ENCODE measurements around the gene MRPL49. TPM values are rescaled to one million over a fixed set of nuclear protein-coding genes. Genes with fewer than 3 reads are reported as not detected.
"Not testable (repeated sequence)": the region's sequence is repeated elsewhere in the genome, so short reads cannot be mapped to it uniquely, and the experiment has no call there.

The MRPL49 gene
- total RNA-seq, 2 donors from 2014 or later = 60.7 to 72.3 TPM

DNA sequence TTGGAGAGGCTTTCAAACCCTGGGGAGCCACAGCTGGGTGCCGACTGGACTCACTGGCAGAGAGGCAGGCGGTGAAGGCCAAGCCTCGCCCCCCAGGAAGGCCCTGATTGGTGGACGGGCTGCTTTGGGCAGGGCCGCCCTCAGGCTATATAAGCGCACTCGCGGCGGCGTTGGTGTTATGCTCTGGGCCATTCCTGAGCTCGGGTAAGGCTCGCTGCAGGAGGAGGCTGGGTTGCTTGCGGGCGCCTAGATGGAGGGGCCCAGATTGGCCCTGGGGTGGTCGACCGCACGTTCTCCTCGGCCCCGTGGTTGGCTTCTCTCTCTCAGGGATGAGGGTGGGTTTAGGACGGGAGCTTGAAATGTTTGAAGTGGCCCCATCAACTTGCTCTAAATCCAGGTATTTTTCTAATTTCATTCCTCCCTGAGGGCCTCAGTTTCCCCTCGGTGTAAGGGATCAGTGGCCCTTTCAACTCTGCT lies 48.0 kb downstream of the MRPL49 start, which contains the start of gene SPDYC:
TSS of gene SPDYC (plus strand) at position 176 of the 477 bp plus-strand sequence. CDS start 1,125 bp downstream, outside the sequence.
- Histone ChIP-seq H3K27me3 (no peaks in the 10 kb centered on the region), H3K9me3 (no peaks in the 10 kb centered on the region), H3K27ac (no peak within 1 kb of the TSS), H3K36me3 (no peaks in the 10 kb centered on the region), H3K4me3 (no peak within 1 kb of the TSS), H3K9ac (ENCODE audit: low read depth in 2 of 2, low read length in 2 of 2) (no peak within 1 kb of the TSS), H3K4me1 (no peaks in the 10 kb centered on the region)
- TF ChIP-seq, protein P1, sequence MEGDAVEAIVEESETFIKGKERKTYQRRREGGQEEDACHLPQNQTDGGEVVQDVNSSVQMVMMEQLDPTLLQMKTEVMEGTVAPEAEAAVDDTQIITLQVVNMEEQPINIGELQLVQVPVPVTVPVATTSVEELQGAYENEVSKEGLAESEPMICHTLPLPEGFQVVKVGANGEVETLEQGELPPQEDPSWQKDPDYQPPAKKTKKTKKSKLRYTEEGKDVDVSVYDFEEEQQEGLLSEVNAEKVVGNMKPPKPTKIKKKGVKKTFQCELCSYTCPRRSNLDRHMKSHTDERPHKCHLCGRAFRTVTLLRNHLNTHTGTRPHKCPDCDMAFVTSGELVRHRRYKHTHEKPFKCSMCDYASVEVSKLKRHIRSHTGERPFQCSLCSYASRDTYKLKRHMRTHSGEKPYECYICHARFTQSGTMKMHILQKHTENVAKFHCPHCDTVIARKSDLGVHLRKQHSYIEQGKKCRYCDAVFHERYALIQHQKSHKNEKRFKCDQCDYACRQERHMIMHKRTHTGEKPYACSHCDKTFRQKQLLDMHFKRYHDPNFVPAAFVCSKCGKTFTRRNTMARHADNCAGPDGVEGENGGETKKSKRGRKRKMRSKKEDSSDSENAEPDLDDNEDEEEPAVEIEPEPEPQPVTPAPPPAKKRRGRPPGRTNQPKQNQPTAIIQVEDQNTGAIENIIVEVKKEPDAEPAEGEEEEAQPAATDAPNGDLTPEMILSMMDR (IDR thresholded peaks at IDR 0.05) = no peak
- no peak for DNase-seq
- intact Hi-C loops (cut with DNase I) = no loop called here

DNA sequence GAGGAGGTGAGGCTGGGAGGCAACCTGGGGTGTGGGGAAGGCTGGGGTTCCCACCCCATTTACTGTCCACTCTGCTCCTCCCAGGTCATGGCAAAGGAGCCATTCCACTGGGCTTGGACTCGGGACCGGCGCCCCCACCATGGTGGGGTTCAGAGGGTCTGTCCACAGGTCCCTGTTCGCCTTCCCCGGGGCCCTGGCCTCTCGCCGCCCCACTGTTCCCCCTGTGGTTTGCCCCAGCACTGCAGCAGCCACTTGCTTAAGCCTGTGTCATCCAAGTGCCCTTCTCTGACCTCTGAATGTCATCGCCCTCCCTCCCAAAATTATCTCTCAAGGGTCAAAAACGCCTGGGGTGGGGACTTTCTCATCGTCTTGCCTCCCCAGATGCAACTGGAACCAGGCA lies 50.5 kb downstream of the MRPL49 start:
- Histone ChIP-seq H3K4me3 (no peak overlapping the region), H3K9me3 (no peaks in the 10 kb centered on the region), H3K27me3 (no peaks in the 10 kb centered on the region), H3K27ac (no peak overlapping the region), H3K9ac (ENCODE audit: low read depth in 2 of 2, low read length in 2 of 2) (no peak overlapping the region), H3K36me3 (no peaks in the 10 kb centered on the region), H3K4me1 (no peaks in the 10 kb centered on the region)
- intact Hi-C loops (cut with DNase I) = no loop called here
- TF ChIP-seq, protein P1 (IDR thresholded peaks at IDR 0.05) = no peak
- no peak for DNase-seq

DNA sequence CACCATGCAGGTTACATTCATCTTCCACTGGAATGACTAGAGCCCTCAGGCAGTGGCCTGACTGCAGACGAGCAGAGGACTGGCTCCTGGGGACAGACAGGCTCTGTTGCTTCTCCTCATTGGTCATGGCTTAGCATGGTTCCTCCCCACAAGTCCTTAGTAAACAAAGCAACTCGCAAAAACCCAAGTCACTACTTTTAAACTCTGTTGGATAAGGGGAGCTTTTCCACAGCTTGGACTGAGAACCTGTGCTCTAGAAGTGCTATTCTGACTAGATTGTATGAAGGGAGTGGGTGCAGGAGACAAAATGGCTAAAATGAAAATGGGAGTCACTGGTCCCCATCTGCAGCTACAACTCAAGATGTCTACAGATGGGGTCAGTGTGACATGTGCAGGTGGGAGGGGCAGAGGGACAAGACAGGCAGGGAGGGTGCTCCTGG lies 52.5 kb downstream of the MRPL49 start:
- H3K9me3 ChIP-seq; H3K36me3 ChIP-seq; DNase-seq; H3K4me1 ChIP-seq; H3K27me3 ChIP-seq; H3K4me3 ChIP-seq; H3K27ac ChIP-seq; intact Hi-C loops (cut with DNase I); H3K9ac ChIP-seq (ENCODE audit: low read depth in 2 of 2, low read length in 2 of 2): not testable (repeated sequence)

Small RNA genes within 50 kb of the gene (microRNA-seq; reads per million reads assigned to microRNA genes)
- gene MIR6751 = not detected

Other genes with a start within 250 kb of the MRPL49 start
- 10 to 100 TPM; 66.5 to 72.3 TPM for gene EHD1, start 243.7 kb upstream of the MRPL49 start, total RNA-seq
- gene ATG2A, start 205.1 kb upstream of the MRPL49 start, total RNA-seq = 10 to 100 TPM; 30.6 to 32.8 TPM
- gene PPP2R5B, start 197.6 kb upstream of the MRPL49 start, total RNA-seq = 10 to 100 TPM; 18.6 to 36.1 TPM
- not detected for gene GPHA2, start 186.4 kb upstream of the MRPL49 start, total RNA-seq
- gene MAJIN, start 150.2 kb upstream of the MRPL49 start, total RNA-seq = not detected
- 10 to 100 TPM; 14.1 to 20.7 TPM for gene BATF2, start 125.3 kb upstream of the MRPL49 start, total RNA-seq
- gene ARL2, start 108.2 kb upstream of the MRPL49 start, total RNA-seq = 100 to 1,000 TPM in 1 of 2 donors, 10 to 100 TPM in 1; 81.9 to 102 TPM
- gene SNX15, start 94.9 kb upstream of the MRPL49 start, total RNA-seq = 10 to 100 TPM; 37.7 to 53.8 TPM
- 10 to 100 TPM; 12.9 to 26.7 TPM for gene SAC3D1, start 81.1 kb upstream of the MRPL49 start, total RNA-seq
- gene NAALADL1, start 63.8 kb upstream of the MRPL49 start, total RNA-seq = 10 to 100 TPM; 10.5 to 30.8 TPM
- gene CDCA5, start 38.3 kb upstream of the MRPL49 start, total RNA-seq = 10 to 100 TPM in 1 of 2 donors, 1 to 10 TPM in 1; 9.7 to 51.7 TPM
- 10 to 100 TPM; 43.2 to 54.3 TPM for gene ZFPL1, start 38.1 kb upstream of the MRPL49 start, total RNA-seq
- gene VPS51, start 26.1 kb upstream of the MRPL49 start, total RNA-seq = 100 to 1,000 TPM; 147 to 159 TPM
- gene TM7SF2, start 10.4 kb upstream of the MRPL49 start, total RNA-seq = 10 to 100 TPM; 26.6 to 40.0 TPM
- 10 to 100 TPM in 1 of 2 donors, 1 to 10 TPM in 1; 8.1 to 17.3 TPM for gene ZNHIT2, start 4.6 kb upstream of the MRPL49 start, total RNA-seq
- 100 to 1,000 TPM; 752 to 950 TPM for gene FAU, start 187 bp upstream of the MRPL49 start, total RNA-seq
- 10 to 100 TPM; 64.3 to 66.0 TPM for gene SYVN1, start 12.2 kb downstream of the MRPL49 start, total RNA-seq
- not detected for gene SPDYC, start 47.9 kb downstream of the MRPL49 start, total RNA-seq
- 100 to 1,000 TPM; 325 to 416 TPM for gene CAPN1, start 59.6 kb downstream of the MRPL49 start, total RNA-seq
- gene POLA2, start 139.6 kb downstream of the MRPL49 start, total RNA-seq = 10 to 100 TPM in 1 of 2 donors, 1 to 10 TPM in 1; 5.9 to 28.0 TPM
- 10 to 100 TPM in 1 of 2 donors, 1 to 10 TPM in 1; 7.8 to 28.3 TPM for gene CDC42EP2, start 192.5 kb downstream of the MRPL49 start, total RNA-seq
- 10 to 100 TPM; 35.0 to 48.0 TPM for gene DPF2, start 211.5 kb downstream of the MRPL49 start, total RNA-seq
- under 1 TPM; 0.48 to 0.77 TPM for gene TIGD3, start 232.4 kb downstream of the MRPL49 start, total RNA-seq